Activated CD4-positive, alpha-beta T cell treated with anti-CD3 and anti-CD28 coated beads for 36 hours (primary cell): Measurements from ENCODE around the gene SOCS1. TPM values are rescaled to one million over a fixed set of nuclear protein-coding genes. Genes with fewer than 3 reads are reported as not detected.

ENCODE experiments used
- ATAC-seq: fragments of 200-7000 bp; cut with Tn5 transposase; one replicate; pipeline ENCODE4 v1.10.0; 2021; ENCODE audit warnings: mild to moderate bottlenecking, moderate library complexity
- CTCF ChIA-PET: fragments of 350-600 bp; sonication (Branson Sonifier 250); formaldehyde crosslinking; loops from one replicate; lab custom pipeline; 2021; ENCODE audit warnings: antibody characterized with exemption; lab: Charles Lee
- POLR2A ChIA-PET: fragments of 350-600 bp; sonication (Branson Sonifier 250); formaldehyde crosslinking; loops from one replicate; lab custom pipeline; 2021; ENCODE audit warnings: antibody characterized with exemption, inconsistent platforms; lab: Charles Lee
- DNase-seq: peaks from one replicate; pipeline ENCODE4 v3.0.0-alpha.2; 2020
- H3K27ac Mint-ChIP-seq: one replicate; pipeline ENCODE4 v1.8.0; 2021; ENCODE audit warnings: mixed read lengths
- H3K27me3 Mint-ChIP-seq: one replicate; pipeline ENCODE4 v1.8.0; 2021; ENCODE audit warnings: mixed read lengths
- H3K36me3 Mint-ChIP-seq: one replicate; pipeline ENCODE4 v1.8.0; 2021; ENCODE audit warnings: low read depth, mixed read lengths
- H3K4me1 Mint-ChIP-seq: one replicate; pipeline ENCODE4 v1.8.0; 2021; ENCODE audit warnings: mixed read lengths
- H3K4me3 Mint-ChIP-seq: one replicate; pipeline ENCODE4 v1.8.0; 2021; ENCODE audit warnings: mild to moderate bottlenecking, moderate library complexity, mixed read lengths
- H3K9me3 Mint-ChIP-seq: one replicate; pipeline ENCODE4 v1.8.0; 2021; ENCODE audit warnings: low read depth, mixed read lengths
- intact Hi-C, 2 experiments: fragments of 100-400 bp; cut with DNase I in 1 of 2; cut with micrococcal nuclease in 1 of 2; formaldehyde crosslinking; loops; one replicate each; pipeline versions ENCODE4 v1.14.2 to v1.15.1; 2022 to 2024; cut with DNase I, micrococcal nuclease
- total RNA-seq, 2 experiments: library from RNA; stranded (reverse); gene quantifications; one replicate each; pipeline ENCODE4 v1.2.3, GENCODE V29; 2021

Gene SOCS1
- total RNA-seq, 2 experiments from 2014 or later, result 100.0 to 103 TPM

DNA sequence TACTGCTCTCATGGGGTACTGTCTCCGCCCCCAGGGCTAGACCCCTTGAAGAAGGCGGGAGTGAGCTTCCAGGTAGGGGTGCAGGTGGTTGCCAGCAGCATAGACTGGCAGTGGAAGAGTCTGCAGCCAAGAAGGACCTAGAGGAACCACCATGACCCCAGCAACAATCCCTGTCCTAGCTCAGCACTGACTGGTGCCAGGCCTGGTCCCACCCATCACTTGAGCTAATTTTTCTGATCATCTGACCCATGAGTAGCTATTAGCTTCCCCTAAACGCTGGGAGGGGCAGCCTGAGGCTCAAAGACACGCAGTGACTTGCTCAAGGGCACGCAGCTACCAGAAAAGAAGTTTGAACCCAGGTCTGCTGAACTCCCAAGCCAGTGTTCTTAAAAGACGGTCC lies 16.5 kb upstream of the SOCS1 start:
- Mint-ChIP-seq H3K4me3 (no peak overlapping the region), H3K27ac (no peak overlapping the region), H3K9me3 (no peaks in the 10 kb centered on the region), H3K27me3 (no peaks in the 10 kb centered on the region), H3K4me1 (no peaks in the 10 kb centered on the region), H3K36me3 (no peaks in the 10 kb centered on the region)
- DNase-seq (no peak), ATAC-seq (no peak)
- intact Hi-C loops, result no loop called here
- POLR2A ChIA-PET, result no interaction called here
- CTCF ChIA-PET, result interaction anchor here (0.7 to 0.9 kb wide), 3 partner anchors 53 to 308 kb away, joined by 3 read pairs; no protein-coding TSS in a partner anchor

DNA sequence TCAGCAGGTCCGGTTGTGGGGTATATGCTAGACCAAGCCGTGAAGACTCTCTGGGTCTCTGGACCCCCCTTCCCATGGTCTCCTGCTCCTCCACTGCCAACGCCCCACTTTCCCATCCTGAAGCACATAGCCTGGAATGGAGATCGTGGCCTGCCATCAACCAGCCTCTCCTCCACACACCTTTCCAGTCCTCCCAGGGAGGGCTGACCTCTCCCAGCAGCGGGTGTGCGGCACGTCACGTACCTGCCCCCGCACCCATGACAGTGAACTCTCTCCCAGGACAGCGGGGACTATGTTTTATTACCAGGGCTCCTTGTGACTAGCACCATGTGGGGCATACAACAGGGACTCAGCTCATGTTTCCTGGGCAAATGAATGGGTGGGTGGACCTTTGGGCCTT lies 15.6 kb upstream of the SOCS1 start:
- CTCF ChIA-PET, result no interaction called here
- H3K4me3 Mint-ChIP-seq, result no peak overlapping the region
- no peak for DNase-seq
- no peak for ATAC-seq
- no peaks in the 10 kb centered on the region for H3K9me3 Mint-ChIP-seq
- H3K27ac Mint-ChIP-seq, result no peak overlapping the region
- intact Hi-C loops, result no loop called here
- H3K27me3 Mint-ChIP-seq, result no peaks in the 10 kb centered on the region
- POLR2A ChIA-PET, result no interaction called here
- no peaks in the 10 kb centered on the region for H3K36me3 Mint-ChIP-seq
- no peaks in the 10 kb centered on the region for H3K4me1 Mint-ChIP-seq

DNA sequence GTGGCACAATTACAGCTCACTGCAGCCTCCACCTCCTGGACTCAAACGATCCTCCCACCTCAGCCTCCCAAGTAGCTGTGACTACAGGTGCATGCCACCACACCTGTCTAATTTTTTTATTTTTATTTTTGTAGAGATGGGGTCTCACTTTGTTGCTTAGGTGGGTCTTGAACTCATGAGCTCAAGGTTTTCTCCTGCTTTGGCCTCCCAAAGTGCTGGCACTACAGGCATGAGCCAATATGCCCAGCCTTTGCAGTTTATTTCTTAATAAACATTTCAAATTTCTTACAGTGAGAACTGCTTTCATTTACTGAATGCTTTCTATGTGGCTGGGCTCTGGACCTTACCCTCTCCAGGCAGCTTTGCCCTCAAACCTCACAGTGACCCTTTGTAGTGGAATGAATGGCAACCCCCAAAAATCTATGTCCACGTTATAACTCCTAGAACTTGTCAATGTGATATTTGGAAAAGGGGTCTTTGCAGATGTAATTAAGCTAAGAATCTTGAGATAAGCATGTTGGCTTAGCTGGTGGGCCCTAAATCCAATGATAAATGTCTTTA lies 14.7 kb upstream of the SOCS1 start:
- no peaks in the 10 kb centered on the region for H3K36me3 Mint-ChIP-seq
- ChIA-PET POLR2A (no interaction called here), CTCF (interaction anchor here (1.1 kb wide), 1 partner anchor 136 kb away, joined by 4 read pairs; no protein-coding TSS in a partner anchor)
- H3K4me3 Mint-ChIP-seq, result no peak overlapping the region
- H3K9me3 Mint-ChIP-seq, result no peaks in the 10 kb centered on the region
- no peaks in the 10 kb centered on the region for H3K4me1 Mint-ChIP-seq
- intact Hi-C loops, result no loop called here
- DNase-seq (no peak), ATAC-seq (no peak)
- H3K27ac Mint-ChIP-seq, result no peak overlapping the region
- no peaks in the 10 kb centered on the region for H3K27me3 Mint-ChIP-seq

DNA sequence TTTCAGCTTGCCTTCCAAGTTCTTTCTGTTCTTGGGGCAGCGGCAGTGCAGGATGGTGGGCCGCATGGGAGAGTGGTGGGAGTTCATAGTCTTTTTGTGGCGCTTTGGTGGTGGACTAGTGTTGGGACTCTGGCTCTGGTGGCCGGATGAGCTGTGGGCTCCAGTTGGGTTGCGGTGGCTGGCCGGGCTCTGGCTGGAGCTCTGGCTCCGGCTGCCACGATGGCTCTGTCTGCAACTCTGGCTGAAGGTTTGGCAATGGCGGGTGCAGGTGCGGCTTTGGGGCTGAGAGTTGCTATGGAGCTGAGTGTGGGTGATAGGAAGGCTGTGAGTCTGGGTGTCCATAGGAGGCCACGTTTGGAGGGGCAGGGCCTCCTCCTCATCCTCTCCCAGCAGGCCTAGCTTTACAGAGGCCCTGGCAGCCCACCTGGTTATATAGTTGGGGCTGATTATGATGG lies 12.9 kb upstream of the SOCS1 start, which contains the start of gene TNP2:
Gene TNP2 (minus strand): TSS at position 405 of the 455 bp plus-strand sequence. CDS start 63 bp downstream, at position 342.
- intact Hi-C loops, result no loop called here
- Mint-ChIP-seq H3K9me3 (no peaks in the 10 kb centered on the region), H3K27ac (no peak within 1 kb of the TSS), H3K4me1 (peaks cover 11% of the 10 kb centered on the region), H3K36me3 (no peaks in the 10 kb centered on the region), H3K4me3 (no peak within 1 kb of the TSS), H3K27me3 (no peaks in the 10 kb centered on the region)
- ATAC-seq (no peak), DNase-seq (no peak)
- ChIA-PET CTCF (interaction anchor here (0.7 to 1.3 kb wide), 4 partner anchors 85 to 175 kb away, joined by 3 to 6 read pairs (median 3); no protein-coding TSS in a partner anchor), POLR2A (interaction anchor here (1.5 kb wide), 1 partner anchor 21 kb away, joined by 3 read pairs; no protein-coding TSS in a partner anchor)

DNA sequence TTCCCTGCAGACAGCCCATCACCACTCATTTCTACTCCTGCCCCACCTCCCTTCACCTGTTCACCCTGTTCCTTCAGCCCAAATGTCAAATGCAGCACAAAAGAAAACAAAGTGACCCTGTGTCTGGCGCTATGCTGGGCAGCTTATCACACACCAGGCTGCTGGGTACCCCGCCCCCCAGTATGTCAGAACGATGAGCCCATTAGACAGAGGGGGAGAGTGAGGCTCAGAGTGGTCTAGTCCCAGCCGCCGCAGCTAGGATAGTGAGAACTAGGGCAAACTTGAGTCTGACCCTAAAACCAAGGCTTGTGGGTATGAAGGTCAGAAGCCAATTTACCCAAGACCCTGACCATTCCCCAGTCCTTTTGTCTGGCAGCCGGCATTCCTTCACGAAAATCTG lies 9.1 kb upstream of the SOCS1 start:
- no peak overlapping the region for H3K4me3 Mint-ChIP-seq
- H3K9me3 Mint-ChIP-seq, result no peaks in the 10 kb centered on the region

DNA sequence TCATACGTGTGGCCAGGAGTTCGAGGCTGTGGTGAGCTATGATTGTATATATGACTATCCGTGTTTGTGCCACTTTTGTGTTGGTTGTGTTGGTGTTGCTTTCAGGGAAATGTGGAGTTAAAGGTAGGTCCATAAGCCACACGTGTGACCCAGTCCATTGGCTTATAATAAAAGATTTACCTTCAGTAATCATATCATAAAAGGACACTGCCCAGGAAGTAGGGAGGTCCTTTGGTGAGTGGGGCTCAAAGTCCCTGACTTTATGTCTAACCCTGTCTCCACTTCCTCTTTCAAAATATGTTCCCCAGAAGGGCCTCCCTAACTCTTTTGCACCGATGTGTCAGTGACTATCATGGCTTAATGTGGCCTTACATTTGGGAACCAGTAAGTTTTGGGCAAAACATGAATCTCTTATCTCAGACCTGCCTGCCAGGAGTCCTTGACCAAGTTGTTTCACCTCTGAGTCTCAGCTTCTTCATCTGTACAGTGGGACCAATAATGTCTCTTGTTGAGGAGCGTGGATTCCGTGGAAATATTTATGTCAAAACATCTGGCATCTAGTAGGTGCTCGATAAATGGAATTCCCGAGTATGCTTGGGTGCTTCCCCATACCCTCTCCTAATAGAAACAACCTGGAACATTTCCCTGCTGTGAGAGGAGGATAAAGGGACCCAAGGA lies 8.3 kb upstream of the SOCS1 start:
- peak; percentile 31 for ATAC-seq
- POLR2A ChIA-PET, result interaction anchor here (0.6 to 1.2 kb wide), 6 partner anchors 8 to 185 kb away, joined by 3 to 8 read pairs (median 3); partner anchors contain the start of gene SOCS1
- no peak for DNase-seq
- Mint-ChIP-seq H3K36me3 (no peaks in the 10 kb centered on the region), H3K27ac (peak overlapping the region; percentile 90), H3K4me3 (peak overlapping the region; percentile 19), H3K4me1 (peaks cover 31% of the 10 kb centered on the region), H3K9me3 (no peaks in the 10 kb centered on the region), H3K27me3 (no peaks in the 10 kb centered on the region)
- CTCF ChIA-PET, result interaction anchor here (0.6 to 1.9 kb wide), 9 partner anchors 8 to 578 kb away, joined by 3 to 11 read pairs (median 4); partner anchors contain the start of gene SOCS1
- intact Hi-C loops, result loop anchor here (1.0 to 5.0 kb wide), 4 partner anchors 33 to 90 kb away; no protein-coding TSS in a partner anchor

More for the DNA sequence above, 9.1 kb upstream of the SOCS1 start:
- ChIA-PET POLR2A (no interaction called here), CTCF (interaction anchor here (1.5 to 1.9 kb wide), 4 partner anchors 40 to 311 kb away, joined by 3 to 11 read pairs (median 4); no protein-coding TSS in a partner anchor)
- intact Hi-C loops, result loop anchor here in 1 of 2 experiments (2.0 kb wide), 1 partner anchor 32 kb away; no protein-coding TSS in a partner anchor
- no peak for DNase-seq
- no peak for ATAC-seq
- peak overlapping the region; percentile 90 for H3K27ac Mint-ChIP-seq
- no peaks in the 10 kb centered on the region for H3K36me3 Mint-ChIP-seq
- H3K4me1 Mint-ChIP-seq, result peaks cover 27% of the 10 kb centered on the region
- no peaks in the 10 kb centered on the region for H3K27me3 Mint-ChIP-seq

DNA sequence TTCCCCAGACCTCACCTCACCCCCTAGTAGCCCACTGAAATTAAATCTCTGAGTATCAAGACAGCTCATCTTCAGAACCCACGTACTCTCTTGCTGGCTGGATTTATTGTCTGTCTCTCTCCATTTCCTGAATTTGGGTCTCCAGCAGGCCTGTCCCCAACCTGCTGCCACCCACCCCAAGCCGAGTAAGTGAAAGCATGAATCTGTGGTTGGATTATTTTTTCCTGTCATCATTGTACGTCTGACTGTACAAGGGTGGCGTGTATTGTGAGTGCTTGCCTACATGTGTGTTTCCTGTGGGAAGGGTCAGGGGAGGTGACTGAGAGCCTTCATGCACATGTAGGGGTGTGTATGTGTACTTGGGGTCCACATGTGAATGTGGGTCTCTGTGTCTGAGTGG lies 7.7 kb upstream of the SOCS1 start:
- ATAC-seq (peak; percentile 90), DNase-seq (peak; percentile 81)
- ChIA-PET CTCF (interaction anchor here (0.5 to 1.9 kb wide), 13 partner anchors 8 to 578 kb away, joined by 3 to 11 read pairs (median 3); partner anchors contain the start of gene SOCS1), POLR2A (interaction anchor here (0.6 to 1.2 kb wide), 7 partner anchors 8 to 184 kb away, joined by 3 to 8 read pairs (median 3); partner anchors contain the start of gene SOCS1)
- peaks cover 37% of the 10 kb centered on the region for H3K4me1 Mint-ChIP-seq
- no peaks in the 10 kb centered on the region for H3K9me3 Mint-ChIP-seq
- intact Hi-C loops, result loop anchor here (1.0 to 5.0 kb wide), 4 partner anchors 33 to 91 kb away; no protein-coding TSS in a partner anchor
- peak overlapping the region; percentile 19 for H3K4me3 Mint-ChIP-seq
- H3K27ac Mint-ChIP-seq, result peak overlapping the region; percentile 90
- no peaks in the 10 kb centered on the region for H3K36me3 Mint-ChIP-seq
- no peaks in the 10 kb centered on the region for H3K27me3 Mint-ChIP-seq

DNA sequence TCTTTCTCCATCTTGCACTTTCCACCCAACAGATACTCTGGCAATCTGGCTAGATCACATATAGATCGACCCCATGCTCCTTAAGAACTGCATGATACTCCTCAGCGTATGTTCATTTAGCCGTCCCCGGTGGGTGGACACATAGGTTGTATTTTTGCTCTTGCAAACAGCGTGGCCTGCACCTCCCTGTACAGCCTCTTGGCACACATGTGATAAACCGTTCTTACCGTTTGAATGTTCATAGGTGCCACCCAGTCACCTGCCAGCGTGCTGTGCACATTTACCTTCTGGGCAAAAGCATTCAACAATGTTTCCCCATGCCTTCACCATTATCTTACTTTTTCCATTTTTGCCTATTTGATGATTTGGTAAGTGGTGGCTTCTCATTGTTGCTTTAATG lies 6.9 kb upstream of the SOCS1 start:
- no peak for DNase-seq
- no peaks in the 10 kb centered on the region for H3K9me3 Mint-ChIP-seq
- intact Hi-C loops, result loop anchor here in 1 of 2 experiments (5.0 kb wide), 1 partner anchor 49 kb away; no protein-coding TSS in a partner anchor
- no peaks in the 10 kb centered on the region for H3K27me3 Mint-ChIP-seq
- ChIA-PET CTCF (interaction anchor here (0.5 to 1.9 kb wide), 7 partner anchors 92 to 299 kb away, joined by 3 to 11 read pairs (median 4); no protein-coding TSS in a partner anchor), POLR2A (interaction anchor here (0.9 to 1.2 kb wide), 5 partner anchors 7 to 168 kb away, joined by 3 to 8 read pairs (median 5); partner anchors contain the start of gene SOCS1)
- H3K27ac Mint-ChIP-seq, result peak overlapping the region; percentile 90
- no peak overlapping the region for H3K4me3 Mint-ChIP-seq
- no peak for ATAC-seq
- H3K4me1 Mint-ChIP-seq, result peaks cover 44% of the 10 kb centered on the region
- H3K36me3 Mint-ChIP-seq, result no peaks in the 10 kb centered on the region

DNA sequence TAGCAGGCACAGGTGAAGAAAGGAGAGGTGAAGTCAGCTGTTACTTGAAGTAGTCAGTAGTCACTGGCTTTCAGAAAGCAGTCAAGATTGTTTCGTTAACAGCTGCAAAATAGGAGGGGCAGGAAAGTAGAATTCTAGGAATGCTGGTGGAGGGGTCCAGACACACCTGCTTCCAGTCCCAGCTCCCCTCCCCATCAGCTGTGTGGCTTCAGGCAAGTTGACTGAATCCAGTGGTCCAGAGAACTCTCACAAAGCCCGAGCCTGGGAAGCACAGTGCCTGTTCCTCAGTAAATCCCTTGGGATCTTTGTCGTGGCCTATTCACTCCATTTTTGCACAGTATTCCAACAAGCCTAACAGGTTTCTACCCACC lies 4.6 kb upstream of the SOCS1 start:
- peaks cover 2% of the 10 kb centered on the region for H3K36me3 Mint-ChIP-seq
- no peaks in the 10 kb centered on the region for H3K9me3 Mint-ChIP-seq
- no peak for ATAC-seq
- no peaks in the 10 kb centered on the region for H3K27me3 Mint-ChIP-seq
- ChIA-PET CTCF (interaction anchor here (0.6 to 1.5 kb wide), 4 partner anchors 73 to 275 kb away, joined by 3 to 5 read pairs (median 3); no protein-coding TSS in a partner anchor), POLR2A (no interaction called here)
- H3K4me3 Mint-ChIP-seq, result no peak overlapping the region
- peaks cover 54% of the 10 kb centered on the region for H3K4me1 Mint-ChIP-seq
- H3K27ac Mint-ChIP-seq, result no peak overlapping the region
- DNase-seq, result no peak
- intact Hi-C loops, result loop anchor here in 1 of 2 experiments (5.0 kb wide), 1 partner anchor 52 kb away; no protein-coding TSS in a partner anchor

DNA sequence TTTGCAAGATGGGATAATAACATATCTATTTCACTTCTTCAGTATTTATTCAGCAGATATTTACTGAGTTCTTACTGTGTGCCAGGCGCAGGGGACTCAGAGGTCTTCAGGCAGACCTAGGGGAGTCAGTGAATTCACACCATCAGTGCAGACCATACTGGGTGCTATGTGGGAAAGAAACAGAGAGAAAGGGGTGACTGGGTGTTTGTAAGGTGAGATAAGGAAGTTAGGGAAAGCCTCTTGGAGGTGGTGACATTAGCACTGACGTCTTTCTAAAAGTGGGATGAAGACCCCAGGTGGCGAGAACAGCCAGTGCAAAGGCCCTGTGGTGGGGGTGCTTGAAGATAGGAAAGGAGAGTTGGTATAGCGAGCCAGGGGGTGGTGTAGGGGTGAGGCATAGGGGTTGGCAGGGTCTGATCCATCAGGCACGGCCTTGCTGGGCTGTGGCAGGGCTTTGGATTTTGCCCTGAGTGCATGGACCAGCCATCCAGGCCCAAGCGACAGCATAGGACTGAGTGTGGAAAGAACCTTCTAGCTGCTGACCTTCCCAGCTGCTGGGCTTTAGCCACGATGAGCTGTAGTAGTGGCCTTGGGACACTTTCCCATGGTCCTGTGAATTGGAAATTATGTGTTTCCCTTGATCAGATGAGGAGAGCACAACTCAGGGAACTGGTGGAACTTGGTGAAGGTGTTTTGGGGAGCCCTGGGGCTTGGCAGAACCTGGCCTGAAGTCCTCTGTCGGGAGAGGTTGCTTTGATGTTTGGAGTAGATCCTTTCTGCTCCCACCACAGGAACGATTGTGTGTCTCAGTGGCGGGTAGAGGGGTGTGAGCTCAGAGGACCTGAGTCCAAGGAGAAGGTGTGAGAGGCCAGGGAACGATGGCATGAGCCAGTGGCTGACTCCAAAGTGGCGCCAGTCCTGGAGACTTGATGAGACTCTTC lies 3.9 kb upstream of the SOCS1 start:
- DNase-seq (no peak), ATAC-seq (no peak)
- H3K4me3 Mint-ChIP-seq, result no peak overlapping the region
- H3K4me1 Mint-ChIP-seq, result peaks cover 53% of the 10 kb centered on the region
- H3K36me3 Mint-ChIP-seq, result peaks cover 6% of the 10 kb centered on the region
- ChIA-PET POLR2A (no interaction called here), CTCF (interaction anchor here (0.6 to 1.9 kb wide), 8 partner anchors 38 to 303 kb away, joined by 3 to 5 read pairs (median 4); no protein-coding TSS in a partner anchor)
- H3K27me3 Mint-ChIP-seq, result no peaks in the 10 kb centered on the region
- H3K27ac Mint-ChIP-seq, result peak overlapping the region; percentile 5
- intact Hi-C loops, result loop anchor here (5.0 kb wide), 5 partner anchors 37 to 522 kb away; partner anchors contain the start of gene TXNDC11 (in 1 of the 2)
- no peaks in the 10 kb centered on the region for H3K9me3 Mint-ChIP-seq
